Breast epithelium (tissue), 3 donors: ENCODE data around the gene CFAP53.

Experiments
- POLR2AphosphoS5 ChIP-seq, 3 donors: sonication (generic); formaldehyde crosslinking; IDR thresholded peaks; one replicate each; pipeline ENCODE4 v1.6.1; 2017; ENCODE audit warnings: antibody characterized with exemption in 3 of 3
- TF ChIP-seq, protein P1 (sequence below), 3 donors: fragments of 450-650 bp; IDR thresholded peaks; one replicate each; pipeline ENCODE4 v1.5.1; 2016 to 2017; ENCODE audit warnings: antibody characterized with exemption in 3 of 3, mild to moderate bottlenecking in 3 of 3, moderate library complexity in 3 of 3

GRCh38 chr18:50250935-50251334 is 15.4 kb downstream of the CFAP53 start:
- TF ChIP-seq, protein P1, sequence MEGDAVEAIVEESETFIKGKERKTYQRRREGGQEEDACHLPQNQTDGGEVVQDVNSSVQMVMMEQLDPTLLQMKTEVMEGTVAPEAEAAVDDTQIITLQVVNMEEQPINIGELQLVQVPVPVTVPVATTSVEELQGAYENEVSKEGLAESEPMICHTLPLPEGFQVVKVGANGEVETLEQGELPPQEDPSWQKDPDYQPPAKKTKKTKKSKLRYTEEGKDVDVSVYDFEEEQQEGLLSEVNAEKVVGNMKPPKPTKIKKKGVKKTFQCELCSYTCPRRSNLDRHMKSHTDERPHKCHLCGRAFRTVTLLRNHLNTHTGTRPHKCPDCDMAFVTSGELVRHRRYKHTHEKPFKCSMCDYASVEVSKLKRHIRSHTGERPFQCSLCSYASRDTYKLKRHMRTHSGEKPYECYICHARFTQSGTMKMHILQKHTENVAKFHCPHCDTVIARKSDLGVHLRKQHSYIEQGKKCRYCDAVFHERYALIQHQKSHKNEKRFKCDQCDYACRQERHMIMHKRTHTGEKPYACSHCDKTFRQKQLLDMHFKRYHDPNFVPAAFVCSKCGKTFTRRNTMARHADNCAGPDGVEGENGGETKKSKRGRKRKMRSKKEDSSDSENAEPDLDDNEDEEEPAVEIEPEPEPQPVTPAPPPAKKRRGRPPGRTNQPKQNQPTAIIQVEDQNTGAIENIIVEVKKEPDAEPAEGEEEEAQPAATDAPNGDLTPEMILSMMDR (IDR thresholded peaks at IDR 0.05), result no peak
- TF ChIP-seq POLR2AphosphoS5 (IDR thresholded peaks at IDR 0.05), result no peak
